ENCODE results near the gene RTF1.

Gene RTF1

DNA sequence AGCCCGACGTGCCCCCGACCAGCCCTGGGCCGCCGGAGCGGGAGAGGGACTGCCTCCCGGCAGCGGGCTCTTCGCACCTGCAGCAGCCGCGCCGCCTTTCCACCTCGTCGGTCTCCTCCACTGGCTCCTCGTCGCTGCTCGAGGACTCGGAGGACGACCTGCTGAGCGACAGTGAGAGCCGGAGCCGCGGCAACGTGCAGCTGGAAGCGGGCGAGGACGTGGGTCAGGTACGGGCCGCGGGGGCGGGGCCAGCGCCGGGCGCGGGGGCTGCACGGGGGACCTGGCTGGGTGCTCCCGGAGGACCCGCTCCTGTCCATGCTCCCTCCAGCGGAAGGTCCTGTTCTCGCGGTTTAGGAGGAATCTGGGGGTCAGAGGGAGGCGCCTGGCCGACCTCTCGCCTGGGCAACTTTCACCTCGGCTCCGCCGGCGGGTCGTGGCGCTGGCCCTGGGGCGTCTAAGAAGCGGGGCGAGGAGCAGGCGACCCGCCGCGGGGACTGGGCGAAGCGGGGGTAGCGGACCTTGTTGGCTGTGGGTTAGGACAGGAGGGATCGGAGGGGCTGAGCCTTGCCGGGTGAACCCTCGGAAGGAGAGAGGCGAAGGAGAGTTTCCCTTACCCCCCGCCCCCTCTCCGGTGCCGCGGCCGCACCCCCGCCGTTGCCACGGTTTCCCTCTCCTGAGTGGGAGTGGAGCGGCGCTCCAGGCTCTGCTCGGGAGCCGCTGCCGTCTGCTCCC lies 77.5 kb downstream of the RTF1 start:
- no peaks in the 10 kb centered on the region for H4K20me1 ChIP-seq (ENCODE audit: insufficient read depth)
- H3K36me3 ChIP-seq (ENCODE audit: insufficient read depth): no peaks in the 10 kb centered on the region
- TF ChIP-seq, protein P1, sequence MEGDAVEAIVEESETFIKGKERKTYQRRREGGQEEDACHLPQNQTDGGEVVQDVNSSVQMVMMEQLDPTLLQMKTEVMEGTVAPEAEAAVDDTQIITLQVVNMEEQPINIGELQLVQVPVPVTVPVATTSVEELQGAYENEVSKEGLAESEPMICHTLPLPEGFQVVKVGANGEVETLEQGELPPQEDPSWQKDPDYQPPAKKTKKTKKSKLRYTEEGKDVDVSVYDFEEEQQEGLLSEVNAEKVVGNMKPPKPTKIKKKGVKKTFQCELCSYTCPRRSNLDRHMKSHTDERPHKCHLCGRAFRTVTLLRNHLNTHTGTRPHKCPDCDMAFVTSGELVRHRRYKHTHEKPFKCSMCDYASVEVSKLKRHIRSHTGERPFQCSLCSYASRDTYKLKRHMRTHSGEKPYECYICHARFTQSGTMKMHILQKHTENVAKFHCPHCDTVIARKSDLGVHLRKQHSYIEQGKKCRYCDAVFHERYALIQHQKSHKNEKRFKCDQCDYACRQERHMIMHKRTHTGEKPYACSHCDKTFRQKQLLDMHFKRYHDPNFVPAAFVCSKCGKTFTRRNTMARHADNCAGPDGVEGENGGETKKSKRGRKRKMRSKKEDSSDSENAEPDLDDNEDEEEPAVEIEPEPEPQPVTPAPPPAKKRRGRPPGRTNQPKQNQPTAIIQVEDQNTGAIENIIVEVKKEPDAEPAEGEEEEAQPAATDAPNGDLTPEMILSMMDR (conservative IDR thresholded peaks at IDR 0.05; ENCODE audit: low read depth, low read length): no peak
- no peaks in the 10 kb centered on the region for H3K27me3 ChIP-seq (ENCODE audit: insufficient read depth, low read depth)
- no peak overlapping the region for H3K27ac ChIP-seq
- peak overlapping the region; percentile 93 for H3K4me2 ChIP-seq
- no peaks in the 10 kb centered on the region for H3K79me2 ChIP-seq (ENCODE audit: insufficient read depth, low read depth)
- H2AFZ ChIP-seq (ENCODE audit: low read depth): peak overlapping the region; percentile 81
- H3K9ac ChIP-seq: no peak overlapping the region
- H3K4me3 ChIP-seq (IDR thresholded peaks at IDR 0.05; ENCODE audit: insufficient read depth, low read depth, low read length): no peak overlapping the region
- peaks cover 24% of the 10 kb centered on the region for H3K4me1 ChIP-seq (ENCODE audit: low read depth, poor library complexity, severe bottlenecking)

DNA sequence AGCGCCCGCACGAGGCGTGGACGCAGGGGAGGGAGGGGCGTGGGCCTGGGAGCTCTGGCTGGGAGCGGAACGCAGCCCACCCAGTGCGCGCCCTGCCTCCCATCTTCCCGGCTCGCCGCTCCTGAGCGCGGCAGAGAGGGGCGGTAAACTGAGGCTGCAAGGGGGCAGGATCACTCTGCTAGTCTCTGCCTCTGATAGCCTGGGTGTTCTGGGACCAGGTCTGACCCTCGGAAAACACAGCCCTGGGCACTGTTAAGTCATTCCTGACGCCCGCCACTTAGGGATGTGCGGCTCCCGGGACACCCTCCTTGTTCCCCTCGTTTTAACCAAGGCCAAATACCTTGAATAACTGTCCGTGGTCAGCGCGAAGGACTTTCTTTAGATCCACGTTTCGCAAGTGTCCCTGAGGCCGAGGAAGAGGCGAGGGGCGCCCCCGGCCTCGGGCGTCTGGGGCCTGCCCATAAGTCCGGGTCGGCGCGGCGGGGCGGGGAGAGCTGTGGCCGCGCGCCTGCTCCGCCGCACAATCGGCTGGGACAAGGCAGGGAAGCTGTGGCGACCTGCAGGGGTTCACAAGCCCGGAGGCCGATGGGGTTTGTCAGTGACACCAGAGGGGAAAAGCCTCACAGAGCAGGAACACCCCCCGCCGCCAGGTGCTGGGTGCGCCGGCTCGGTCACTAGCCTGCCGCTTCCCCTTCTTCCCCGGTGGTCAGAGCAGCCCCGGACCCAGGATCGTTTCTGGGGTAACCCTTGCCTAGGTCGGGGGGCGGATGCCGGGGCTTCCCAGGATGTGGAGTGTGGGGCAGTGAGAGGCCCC lies 78.2 kb downstream of the RTF1 start:
- Histone ChIP-seq H3K4me2 (no peak overlapping the region; the same call in 1 of the 2 replicates), H3K27me3 (ENCODE audit: insufficient read depth, low read depth) (no peaks in the 10 kb centered on the region), H3K36me3 (ENCODE audit: insufficient read depth) (no peaks in the 10 kb centered on the region), H2AFZ (ENCODE audit: low read depth) (no peak overlapping the region), H3K4me3 (IDR thresholded peaks at IDR 0.05; ENCODE audit: insufficient read depth, low read depth, low read length) (no peak overlapping the region), H3K27ac (no peak overlapping the region), H3K9ac (no peak overlapping the region), H3K79me2 (ENCODE audit: insufficient read depth, low read depth) (no peaks in the 10 kb centered on the region), H4K20me1 (ENCODE audit: insufficient read depth) (no peaks in the 10 kb centered on the region), H3K4me1 (ENCODE audit: low read depth, poor library complexity, severe bottlenecking) (peaks cover 22% of the 10 kb centered on the region)
- TF ChIP-seq, protein P1 (conservative IDR thresholded peaks at IDR 0.05; ENCODE audit: low read depth, low read length): no peak

DNA sequence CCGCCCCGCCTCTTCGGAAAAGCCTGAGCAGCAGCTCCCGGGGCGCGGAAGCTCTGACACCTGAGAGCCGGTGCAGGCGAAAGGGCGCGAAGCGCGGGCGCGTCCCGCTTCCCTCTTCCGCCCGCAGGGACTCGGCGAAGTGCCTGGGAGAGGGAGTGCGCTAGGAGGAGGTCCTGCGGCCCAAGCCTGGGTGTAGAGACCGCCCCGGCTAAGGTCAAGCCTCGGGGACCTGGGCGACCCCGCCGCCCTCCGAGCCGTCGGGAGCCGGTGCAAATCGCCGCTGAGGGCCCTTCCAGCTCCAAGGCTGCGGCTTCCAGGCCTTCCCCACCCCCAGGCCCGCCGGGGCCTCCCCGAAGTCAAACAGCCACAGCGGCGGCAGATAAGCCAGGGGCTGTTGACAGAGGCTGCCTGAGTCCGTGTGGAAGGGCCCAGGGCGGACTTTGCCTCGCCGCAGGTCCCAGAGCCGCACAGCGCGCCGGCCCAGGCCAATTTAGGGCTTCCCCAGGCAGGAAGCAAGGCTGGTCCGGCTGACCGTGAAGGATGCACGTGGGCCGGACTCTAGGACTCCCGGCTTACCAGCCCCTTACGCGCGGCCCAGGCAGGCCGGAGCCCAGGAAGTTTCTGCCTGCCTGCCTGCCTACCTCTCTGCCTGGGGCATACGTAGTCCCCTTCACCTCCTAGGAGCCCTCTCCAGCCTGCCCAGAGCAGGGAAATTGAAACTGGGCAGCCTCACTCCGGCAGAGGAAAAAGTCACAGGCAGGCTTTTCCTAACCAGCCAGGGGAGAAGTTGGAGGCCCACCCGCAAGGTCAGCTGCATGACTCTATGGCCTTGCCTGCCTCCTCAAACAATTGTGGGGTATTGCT lies 79.1 kb downstream of the RTF1 start:
- Histone ChIP-seq H3K79me2 (ENCODE audit: insufficient read depth, low read depth) (no peaks in the 10 kb centered on the region), H3K27me3 (ENCODE audit: insufficient read depth, low read depth) (no peaks in the 10 kb centered on the region), H4K20me1 (ENCODE audit: insufficient read depth) (no peaks in the 10 kb centered on the region), H3K4me3 (IDR thresholded peaks at IDR 0.05; ENCODE audit: insufficient read depth, low read depth, low read length) (no peak overlapping the region), H3K27ac (no peak overlapping the region), H3K36me3 (ENCODE audit: insufficient read depth) (no peaks in the 10 kb centered on the region), H2AFZ (ENCODE audit: low read depth) (no peak overlapping the region), H3K9ac (no peak overlapping the region), H3K4me2 (no peak overlapping the region), H3K4me1 (ENCODE audit: low read depth, poor library complexity, severe bottlenecking) (peaks cover 17% of the 10 kb centered on the region)
- TF ChIP-seq, protein P1 (conservative IDR thresholded peaks at IDR 0.05; ENCODE audit: low read depth, low read length): no peak

DNA sequence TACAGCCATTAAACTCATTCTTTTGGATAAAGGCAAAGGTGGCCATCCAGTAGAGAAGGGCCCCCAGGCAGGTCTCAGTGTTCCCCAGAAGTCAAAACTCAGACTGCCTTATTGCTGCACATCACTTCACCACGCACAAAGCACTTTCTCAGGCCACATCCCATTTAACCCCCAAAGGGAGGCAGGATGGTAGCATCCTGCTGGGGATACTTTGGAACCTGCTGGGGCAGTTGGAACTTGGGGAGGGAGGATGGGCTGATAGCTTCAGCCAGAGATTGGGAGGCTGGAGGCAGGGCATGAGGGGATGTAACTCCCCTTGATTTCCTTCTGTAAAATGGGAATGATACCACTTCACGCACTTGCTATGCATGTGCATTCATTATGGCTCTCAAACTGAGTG lies 81.8 kb downstream of the RTF1 start:
- H3K4me3 ChIP-seq (IDR thresholded peaks at IDR 0.05; ENCODE audit: insufficient read depth, low read depth, low read length): no peak overlapping the region
- H3K4me1 ChIP-seq (ENCODE audit: low read depth, poor library complexity, severe bottlenecking): peaks cover 5% of the 10 kb centered on the region
- no peak overlapping the region for H3K4me2 ChIP-seq
- H3K79me2 ChIP-seq (ENCODE audit: insufficient read depth, low read depth): no peaks in the 10 kb centered on the region
- TF ChIP-seq, protein P1 (conservative IDR thresholded peaks at IDR 0.05; ENCODE audit: low read depth, low read length): no peak
- no peaks in the 10 kb centered on the region for H4K20me1 ChIP-seq (ENCODE audit: insufficient read depth)
- no peak overlapping the region for H2AFZ ChIP-seq (ENCODE audit: low read depth)
- no peaks in the 10 kb centered on the region for H3K36me3 ChIP-seq (ENCODE audit: insufficient read depth)
- H3K27me3 ChIP-seq (ENCODE audit: insufficient read depth, low read depth): no peaks in the 10 kb centered on the region
- no peak overlapping the region for H3K9ac ChIP-seq
- H3K27ac ChIP-seq: no peak overlapping the region

Measured in KMS-11 (cell line).